Inflammatory macrophage treated with lipopolysaccharide for 4 hours (primary cell): Measurements from ENCODE around the gene ZNF524.
"Not testable (repeated sequence)": the region's sequence is repeated elsewhere in the genome, so short reads cannot be mapped to it uniquely, and the experiment has no call there.

ENCODE experiments used
- DNase-seq: peaks from one replicate; pipeline ENCODE4 v3.0.0-alpha.2; 2020

Gene ZNF524, protein sequence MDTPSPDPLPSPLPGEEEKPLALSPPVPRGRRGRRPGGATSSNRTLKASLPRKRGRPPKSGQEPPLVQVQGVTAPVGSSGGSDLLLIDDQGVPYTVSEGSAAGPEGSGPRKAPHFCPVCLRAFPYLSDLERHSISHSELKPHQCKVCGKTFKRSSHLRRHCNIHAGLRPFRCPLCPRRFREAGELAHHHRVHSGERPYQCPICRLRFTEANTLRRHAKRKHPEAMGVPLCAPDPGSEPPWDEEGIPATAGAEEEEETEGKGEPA

DNA sequence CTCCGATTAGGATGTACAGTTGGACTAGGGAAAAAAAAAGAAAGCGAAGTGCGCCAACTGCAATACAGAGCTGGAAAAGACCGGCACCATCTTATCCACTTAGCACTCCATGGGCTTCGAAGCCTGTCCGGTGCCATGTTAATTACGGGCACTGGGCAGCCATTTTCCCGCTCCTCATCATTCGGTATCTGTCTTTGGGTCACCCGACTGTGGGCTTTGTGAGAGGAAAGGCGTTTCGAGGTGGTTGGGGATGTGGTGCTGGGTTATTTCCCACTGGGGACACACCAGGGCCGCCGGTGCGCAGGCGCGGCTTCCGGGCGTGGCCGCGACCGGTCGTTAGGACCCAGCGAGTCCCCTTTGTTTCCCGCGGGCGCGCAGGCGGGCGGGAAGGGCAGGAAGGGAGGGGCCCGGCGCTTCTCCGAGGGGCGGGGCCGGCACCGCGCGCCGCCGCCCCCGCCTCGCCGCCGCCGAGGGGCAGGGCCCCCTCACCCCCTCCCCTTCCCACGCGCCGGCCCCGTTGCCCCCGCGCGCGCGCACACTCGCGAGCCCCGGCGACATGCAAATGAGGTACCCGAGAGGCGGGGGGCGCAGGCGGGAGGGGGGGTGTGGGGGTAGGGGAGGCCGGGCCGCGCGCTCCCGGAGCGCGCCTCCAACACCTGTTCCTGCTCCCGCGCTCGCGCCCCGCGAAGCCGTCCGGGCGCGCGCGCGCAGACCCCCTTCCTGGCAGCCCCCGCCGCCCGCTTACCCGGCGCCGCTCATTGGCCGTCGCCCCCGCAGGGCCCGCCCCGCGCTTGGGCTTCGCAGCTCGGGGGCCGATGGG, at the start of gene ZNF524:
Gene ZNF524, plus strand, starts transcription at position 447 of the 820 bp plus-strand sequence. CDS start 1,825 bp downstream, outside the sequence.
- DNase-seq, result peak; percentile 82

DNA sequence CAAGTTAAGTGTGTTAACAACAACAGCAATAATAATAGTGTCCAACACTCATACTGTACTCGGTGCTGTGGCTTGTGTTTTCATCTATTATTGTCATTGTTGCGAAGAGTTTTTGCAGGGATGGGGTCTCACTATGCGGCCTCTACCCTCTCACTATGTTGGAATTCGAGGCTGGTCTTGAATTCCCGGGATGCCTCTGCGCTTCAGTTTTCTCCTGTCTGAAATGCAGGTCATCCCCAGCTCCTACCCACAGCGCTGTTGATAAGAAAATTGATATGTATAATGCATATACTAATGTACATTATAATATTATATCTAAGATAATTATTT, 49.8 kb upstream of the ZNF524 start:
- no peak for DNase-seq

GRCh38 chr19:55552206-55552605, 47.9 kb upstream of the ZNF524 start:
- DNase-seq, result no peak

DNA sequence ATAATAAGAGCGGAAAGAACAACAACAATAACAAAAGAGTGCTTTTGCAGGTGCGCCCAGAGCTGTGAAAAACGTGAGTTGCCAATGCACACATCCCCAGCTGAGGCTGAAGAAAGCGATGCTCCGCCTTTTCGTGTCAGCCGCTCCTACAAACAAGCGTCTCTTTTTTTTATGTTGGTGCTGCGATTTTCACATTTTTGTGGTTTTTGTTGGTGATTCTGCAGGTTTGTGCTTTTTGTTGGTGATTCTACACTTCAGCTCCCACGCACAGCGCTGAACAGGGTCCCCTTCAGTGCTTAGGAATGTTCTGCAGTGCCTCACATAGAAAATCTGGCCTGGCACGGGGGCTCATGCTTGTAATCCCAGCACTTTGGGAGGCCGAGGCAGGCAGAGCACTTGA, 47.5 kb upstream of the ZNF524 start:
- no peak for DNase-seq

- no peak for DNase-seq
Measured at GRCh38 chr19:55553217-55554182, 46.6 kb upstream of the ZNF524 start.

GRCh38 chr19:55554302-55554701, 45.8 kb upstream of the ZNF524 start:
- DNase-seq, result no peak

DNA sequence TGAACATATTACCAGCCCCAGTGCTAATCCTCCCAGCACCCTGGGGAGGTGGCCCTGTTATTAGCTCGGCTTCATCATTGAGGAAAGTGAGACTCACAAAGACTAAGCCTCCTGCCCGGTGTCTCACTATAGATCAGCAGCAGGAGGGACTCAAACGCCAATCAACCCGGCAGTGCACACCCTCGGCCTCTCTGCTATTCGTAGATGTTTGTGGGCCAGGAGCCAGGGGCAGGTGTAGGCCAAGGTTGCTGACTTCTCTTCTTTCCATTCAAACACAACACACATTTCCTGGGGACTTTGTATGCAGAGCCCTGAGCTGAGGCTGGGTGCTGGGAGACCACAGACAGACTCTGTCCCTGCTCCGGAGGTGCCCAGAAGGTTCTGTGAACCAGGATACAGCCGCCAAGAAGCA, 45.3 kb upstream of the ZNF524 start:
- DNase-seq, result no peak

DNA sequence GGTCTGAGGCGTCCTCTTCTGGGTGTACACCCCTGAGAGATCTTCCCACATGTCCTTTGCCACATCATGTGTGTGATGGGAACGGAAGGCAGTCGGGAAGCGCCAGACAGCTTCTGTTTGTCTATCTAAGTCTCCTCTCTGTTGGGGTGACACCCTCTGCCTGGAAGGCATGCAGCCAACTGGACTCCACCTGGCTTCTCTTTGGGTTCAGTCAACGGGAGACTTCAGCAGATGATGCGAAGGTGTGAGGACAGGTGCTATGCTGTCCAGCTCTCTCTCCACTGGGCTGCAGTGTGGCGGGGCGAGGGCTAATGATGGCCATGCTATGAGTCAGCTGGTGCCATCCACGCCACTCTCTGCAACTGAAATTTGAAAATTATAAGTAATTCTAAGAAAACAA, 40.4 kb upstream of the ZNF524 start:
- DNase-seq, result no peak

- DNase-seq, result no peak
Measured at GRCh38 chr19:55563261-55563690, 36.8 kb upstream of the ZNF524 start.

- DNase-seq, result no peak
Measured at GRCh38 chr19:55566823-55567222, 33.3 kb upstream of the ZNF524 start.

DNA sequence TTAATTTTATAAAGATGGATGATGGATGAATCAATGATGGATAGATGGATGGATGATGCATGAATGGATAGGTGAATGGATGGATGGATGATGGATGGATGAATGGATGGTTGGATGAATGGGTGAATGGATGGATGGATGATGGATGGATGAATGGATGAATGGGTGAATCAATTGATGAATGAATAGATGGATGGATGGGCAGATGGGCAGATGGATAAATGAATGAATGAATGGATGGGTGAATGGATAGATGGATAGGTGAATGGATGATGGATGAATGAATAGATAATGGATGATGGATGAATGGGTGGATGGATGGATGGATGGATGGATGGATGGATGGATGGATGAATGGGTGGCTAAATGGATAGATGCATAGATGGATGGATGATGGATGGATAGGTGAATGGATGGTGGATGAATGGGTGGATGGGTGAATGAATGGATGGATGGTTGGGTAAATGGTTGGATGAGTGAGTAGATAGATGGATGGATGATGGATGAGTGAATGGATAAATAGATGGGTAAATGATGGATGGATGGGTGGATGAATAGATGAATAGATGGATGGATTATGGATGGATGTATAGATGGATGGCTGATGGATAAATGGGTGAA, 32.3 kb upstream of the ZNF524 start:
- DNase-seq, result no peak

GRCh38 chr19:55569477-55569876, 30.6 kb upstream of the ZNF524 start:
- not testable (repeated sequence) for DNase-seq

DNA sequence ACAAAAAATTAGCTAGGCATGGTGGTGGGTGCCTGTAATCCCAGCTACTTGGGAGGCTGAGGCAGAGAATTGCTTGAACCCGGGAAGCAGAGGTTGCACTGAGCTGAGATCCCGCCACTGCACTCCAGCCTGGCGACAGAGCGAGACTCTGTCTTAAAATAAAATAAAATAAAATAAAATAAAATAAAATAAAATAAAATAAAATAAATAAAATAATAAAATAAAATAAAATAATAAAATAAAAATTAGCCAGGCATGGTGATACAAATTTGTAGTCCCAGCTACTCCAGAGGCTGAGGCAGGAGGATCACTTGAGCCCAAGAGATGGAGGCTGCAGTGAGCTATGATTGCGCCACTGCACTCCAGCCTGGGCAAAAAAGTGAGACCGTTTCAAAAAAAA, 26.2 kb upstream of the ZNF524 start:
- not testable (repeated sequence) for DNase-seq

DNA sequence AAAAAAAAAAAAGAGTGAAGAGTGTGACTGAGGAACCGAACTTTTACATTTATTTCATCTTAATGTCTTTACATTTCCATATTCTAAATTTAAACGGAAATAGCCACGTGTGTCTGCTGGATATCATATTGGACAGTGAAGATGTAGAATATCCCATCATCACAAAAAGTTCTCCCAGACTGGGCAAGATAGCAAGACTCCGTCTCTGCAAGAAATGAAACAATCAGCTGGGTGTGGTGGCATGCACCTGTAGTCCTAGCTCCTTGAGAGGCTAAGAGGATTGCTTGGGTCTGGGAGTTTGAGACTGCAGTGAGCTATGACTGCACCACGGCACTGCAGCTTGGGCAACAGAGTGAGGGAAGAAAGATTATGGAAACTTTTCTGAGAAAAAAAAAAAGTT, 23.3 kb upstream of the ZNF524 start:
- DNase-seq, result no peak

DNA sequence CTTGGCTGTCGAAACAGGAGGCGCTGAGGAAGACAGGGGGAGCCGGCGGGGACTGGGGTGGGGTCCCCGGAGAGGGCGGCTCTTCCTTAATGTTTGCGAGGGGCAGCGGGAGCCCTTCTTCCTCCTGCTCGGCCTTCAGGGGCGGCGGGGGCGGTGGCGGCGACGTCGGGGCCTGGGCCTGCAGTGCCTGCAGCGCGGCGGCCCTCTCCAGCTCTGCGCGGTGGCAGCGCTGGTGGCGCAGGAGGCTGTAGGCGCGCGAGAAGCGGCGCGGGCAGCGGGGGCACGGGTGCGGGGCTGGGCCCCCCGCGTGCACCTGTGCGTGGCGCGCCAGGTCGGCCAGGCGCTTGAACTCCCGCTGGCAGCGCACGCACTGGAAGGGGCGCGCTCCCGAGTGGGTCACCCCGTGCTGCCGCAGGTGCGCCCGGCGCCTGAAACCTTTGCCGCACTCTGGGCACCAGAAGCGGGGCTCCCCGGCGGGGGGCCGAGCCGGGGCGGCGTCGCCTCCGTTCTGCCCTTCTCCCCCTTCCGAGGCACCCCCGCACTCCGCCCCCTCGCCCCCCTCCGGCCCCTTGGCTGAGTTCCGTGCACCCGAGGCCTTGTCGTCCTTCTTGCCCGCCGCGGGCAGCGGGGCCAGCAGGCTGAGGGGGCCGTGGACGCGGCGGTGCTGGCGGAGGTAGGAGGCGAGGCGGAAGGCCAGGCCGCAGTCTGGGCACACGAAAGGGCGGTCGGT, 21.9 kb upstream of the ZNF524 start:
- no peak for DNase-seq

DNA sequence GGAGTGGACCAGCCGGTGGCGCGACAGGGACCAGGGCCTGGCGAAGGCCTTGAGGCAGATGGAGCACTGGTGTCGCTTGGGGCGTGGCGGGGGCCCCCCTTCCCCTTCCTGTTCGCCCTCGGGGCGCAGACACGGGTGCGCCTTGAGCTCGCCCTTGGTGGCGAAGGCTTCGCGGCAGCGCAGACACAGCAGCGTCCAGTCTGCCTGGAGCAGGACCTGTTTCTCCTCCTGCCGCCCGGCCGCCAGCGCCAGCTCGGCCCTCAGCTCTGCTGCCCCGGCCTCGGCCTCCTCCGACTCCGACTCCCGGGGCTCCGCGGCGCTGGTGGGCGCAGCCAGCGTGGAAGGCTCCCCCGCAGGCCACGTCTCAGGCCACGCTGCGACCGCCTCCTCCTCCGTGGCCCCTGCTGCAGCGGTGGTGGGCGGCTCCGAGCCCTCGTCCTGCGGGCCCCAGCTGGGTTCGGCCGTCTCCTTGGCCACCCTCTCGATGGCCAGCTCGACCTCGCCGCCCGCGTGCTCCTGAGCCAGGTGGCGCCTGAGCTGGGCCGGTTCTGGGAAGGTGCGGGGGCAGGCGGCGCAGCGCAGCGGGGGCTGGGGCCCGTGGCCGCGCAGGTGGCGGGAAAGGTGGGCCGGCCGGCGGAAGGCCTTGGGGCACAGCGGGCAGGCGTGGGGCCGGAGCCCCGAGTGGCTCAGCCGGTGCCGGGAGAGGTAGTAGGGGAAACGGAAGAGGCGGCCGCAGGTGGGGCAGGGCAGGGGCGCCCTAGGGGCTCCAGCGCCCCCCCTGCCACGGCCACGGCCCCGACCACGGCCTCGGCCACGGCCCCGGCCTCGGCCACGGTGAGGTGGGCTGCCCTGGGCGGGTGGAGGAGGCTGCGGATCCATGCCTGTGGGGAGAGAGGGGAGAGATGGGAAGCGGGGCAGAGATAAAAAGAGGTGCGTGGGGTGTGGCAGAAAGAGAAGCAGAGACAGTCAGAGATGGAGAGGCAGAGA, 21.0 kb upstream of the ZNF524 start:
- no peak for DNase-seq

DNA sequence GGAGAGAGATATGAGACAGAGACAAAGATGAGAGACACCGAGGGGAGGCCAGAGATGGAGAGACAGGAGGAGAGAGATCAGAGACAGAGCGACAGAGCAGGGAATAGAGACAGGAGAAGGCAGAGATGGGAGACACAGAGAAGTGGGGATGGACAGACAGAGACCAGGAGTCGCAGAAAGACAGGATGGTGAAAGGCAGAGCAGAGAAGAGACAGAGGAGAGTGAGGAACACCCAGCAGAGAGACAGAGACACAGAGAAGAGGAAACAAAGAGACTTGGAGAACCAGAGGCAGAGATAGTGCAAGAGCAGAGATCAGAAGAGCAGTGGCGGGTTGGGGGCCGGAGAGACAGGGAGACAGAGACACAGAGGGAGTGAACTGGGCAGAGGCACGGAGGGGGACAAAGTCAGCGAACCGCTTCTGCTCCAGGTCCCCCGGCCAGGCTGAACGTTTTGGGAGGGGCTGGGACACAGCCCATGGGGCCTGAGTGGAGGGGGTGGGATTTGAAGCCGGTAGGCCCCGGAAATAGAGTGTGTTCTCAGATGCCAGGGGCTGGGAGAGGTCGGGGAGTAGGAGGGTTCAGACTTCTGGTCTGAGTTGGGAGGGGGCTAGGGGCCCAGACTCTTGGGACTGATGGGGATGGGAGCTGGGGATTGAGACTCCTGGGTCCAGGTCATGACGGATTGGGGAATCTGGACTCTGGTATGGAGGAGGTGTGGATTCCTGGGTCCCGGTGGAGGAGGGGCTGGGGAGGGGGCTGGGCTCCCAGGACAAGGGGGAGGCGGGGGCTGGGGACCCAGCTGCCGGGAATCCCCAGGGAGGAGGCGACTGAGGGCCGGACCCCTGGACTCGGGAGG, 20.1 kb upstream of the ZNF524 start:
- DNase-seq, result no peak

DNA sequence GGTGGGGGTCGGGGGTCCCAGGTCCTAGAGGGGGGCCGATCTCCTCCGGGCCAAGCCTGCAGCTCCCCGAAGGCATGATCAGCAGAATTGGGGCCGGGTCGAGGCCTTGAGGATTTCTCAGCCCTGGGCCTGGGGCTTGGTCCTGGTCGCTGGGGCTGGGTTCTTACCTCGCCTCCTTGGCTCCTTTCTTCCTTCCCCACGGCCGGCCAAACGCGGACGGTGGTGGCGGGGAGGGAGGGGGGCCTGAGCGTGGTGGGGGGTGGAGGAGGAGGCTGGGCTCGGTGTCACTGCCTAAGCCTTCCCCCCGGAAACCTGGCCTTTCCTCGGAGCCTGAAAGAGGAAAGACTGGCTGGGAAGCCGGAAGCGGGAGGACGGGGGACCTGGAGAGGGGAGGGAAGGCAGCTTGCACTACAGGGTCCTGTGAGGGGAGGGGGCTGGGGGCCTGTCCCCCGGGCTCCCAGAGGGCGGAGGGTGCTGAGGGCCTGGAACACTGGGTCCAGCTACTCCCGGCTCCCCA, 19.4 kb upstream of the ZNF524 start, which contains the start of gene ZNF579:
Gene ZNF579, minus strand, starts transcription at position 221 of the 517 bp plus-strand sequence. CDS start 1,209 bp downstream, outside the sequence.
- peak; percentile 83 for DNase-seq

- no peak for DNase-seq
Measured at GRCh38 chr19:55581145-55581822, 18.8 kb upstream of the ZNF524 start.
